HFFc6 (cell line): ENCODE measurements around the gene UBC. TPM values are rescaled to one million over a fixed set of nuclear protein-coding genes. Genes with fewer than 3 reads are reported as not detected.
"Not testable (repeated sequence)": the region's sequence is repeated elsewhere in the genome, so short reads cannot be mapped to it uniquely, and the experiment has no call there.

Experiments used
- DNase-seq: peaks from one replicate; pipeline ENCODE4 v3.0.0-alpha.2; 2018
- H3K27ac Mint-ChIP-seq: 2 replicates; pipeline ENCODE4 v1.8.0; 2020; ENCODE audit warnings: mild to moderate bottlenecking, mixed read lengths
- H3K27me3 Mint-ChIP-seq: 2 replicates; pipeline ENCODE4 v1.8.0; 2021; ENCODE audit warnings: mild to moderate bottlenecking, moderate library complexity, mixed read lengths; ENCODE audit not compliant: insufficient read depth
- H3K36me3 Mint-ChIP-seq: 2 replicates; pipeline ENCODE4 v1.8.0; 2021; ENCODE audit warnings: low read depth, mixed read lengths
- H3K4me1 Mint-ChIP-seq: 2 replicates; pipeline ENCODE4 v1.8.0; 2020; ENCODE audit warnings: low read depth, mixed read lengths
- H3K4me3 Mint-ChIP-seq: 2 replicates; pipeline ENCODE4 v1.8.0; 2020; ENCODE audit warnings: mild to moderate bottlenecking, moderate library complexity, mixed read lengths
- H3K9me3 Mint-ChIP-seq: 2 replicates; pipeline ENCODE4 v1.8.0; 2020; ENCODE audit warnings: mild to moderate bottlenecking, mixed read lengths
- CTCF ChIP-seq: fragments of 200-600 bp; sonication (generic); IDR thresholded peaks from 2 replicates; pipeline ENCODE4 v1.5.0; 2021; ENCODE audit warnings: antibody characterized with exemption, mild to moderate bottlenecking
- total RNA-seq, 6 experiments: library from RNA; stranded (reverse); fragmentation: NEBNext Ultra II Directional; extraction: Animal tissue kit (Norgen Biotek cat#: 25700); gene quantifications; 2 replicates in 1 of 6; 3 replicates in 5 of 6; pipeline ENCODE4 v1.2.3, GENCODE V29; 2021

UBC gene
- total RNA-seq, 6 experiments from 2014 or later, result 1,112 to 1,171 (median 1,143) TPM

GRCh38 chr12:124881123-124881522, 33.3 kb downstream of the UBC start:
- no peak for DNase-seq
- Mint-ChIP-seq H3K27me3 (peaks cover 2% of the 10 kb centered on the region), H3K4me1 (peaks cover 6% of the 10 kb centered on the region), H3K4me3 (no peak overlapping the region), H3K9me3 (no peaks in the 10 kb centered on the region), H3K36me3 (no peaks in the 10 kb centered on the region), H3K27ac (no peak overlapping the region)
- no peak for TF ChIP-seq CTCF

- DNase-seq, H3K27me3 Mint-ChIP-seq, H3K4me1 Mint-ChIP-seq, H3K4me3 Mint-ChIP-seq, H3K36me3 Mint-ChIP-seq, H3K27ac Mint-ChIP-seq, H3K9me3 Mint-ChIP-seq: not testable (repeated sequence)
Observed at GRCh38 chr12:124880335-124880734, 34.1 kb downstream of the UBC start.

GRCh38 chr12:124878795-124879516, 35.5 kb downstream of the UBC start:
- no peak for DNase-seq
- H3K4me1 Mint-ChIP-seq, result peaks cover 6% of the 10 kb centered on the region
- TF ChIP-seq CTCF, result no peak
- H3K36me3 Mint-ChIP-seq, result no peaks in the 10 kb centered on the region
- H3K27me3 Mint-ChIP-seq, result peaks cover 2% of the 10 kb centered on the region
- no peaks in the 10 kb centered on the region for H3K9me3 Mint-ChIP-seq
- H3K27ac Mint-ChIP-seq, result no peak overlapping the region
- H3K4me3 Mint-ChIP-seq, result no peak overlapping the region

- no peak for DNase-seq
- no peaks in the 10 kb centered on the region for H3K4me1 Mint-ChIP-seq
- H3K27ac Mint-ChIP-seq, result no peak overlapping the region
- no peak overlapping the region for H3K4me3 Mint-ChIP-seq
- TF ChIP-seq CTCF, result no peak
- H3K27me3 Mint-ChIP-seq, result peaks cover 2% of the 10 kb centered on the region
- no peaks in the 10 kb centered on the region for H3K9me3 Mint-ChIP-seq
- no peaks in the 10 kb centered on the region for H3K36me3 Mint-ChIP-seq
Observed at GRCh38 chr12:124877423-124877822, 37.0 kb downstream of the UBC start.

- no peak overlapping the region for H3K27ac Mint-ChIP-seq
- no peaks in the 10 kb centered on the region for H3K4me1 Mint-ChIP-seq
- peaks cover 2% of the 10 kb centered on the region for H3K27me3 Mint-ChIP-seq
- H3K36me3 Mint-ChIP-seq, result no peaks in the 10 kb centered on the region
- TF ChIP-seq CTCF, result no peak
- H3K4me3 Mint-ChIP-seq, result no peak overlapping the region
- no peaks in the 10 kb centered on the region for H3K9me3 Mint-ChIP-seq
- DNase-seq, result no peak
Observed at GRCh38 chr12:124876171-124876570, 38.3 kb downstream of the UBC start.

- no peaks in the 10 kb centered on the region for H3K36me3 Mint-ChIP-seq
- no peak for DNase-seq
- no peaks in the 10 kb centered on the region for H3K4me1 Mint-ChIP-seq
- no peak overlapping the region for H3K4me3 Mint-ChIP-seq
- peaks cover 2% of the 10 kb centered on the region for H3K27me3 Mint-ChIP-seq
- H3K9me3 Mint-ChIP-seq, result no peaks in the 10 kb centered on the region
- no peak for TF ChIP-seq CTCF
- no peak overlapping the region for H3K27ac Mint-ChIP-seq
Observed at GRCh38 chr12:124875803-124876132, 38.7 kb downstream of the UBC start.
